Skin of body (tissue), 2 donors: ENCODE measurements around the gene PAX2. TPM values are rescaled to one million over a fixed set of nuclear protein-coding genes. Genes with fewer than 3 reads are reported as not detected.

ENCODE experiments used
- DNase-seq: peaks from one replicate; lab custom pipeline; 2025; lab: John Stamatoyannopoulos, UW
- total RNA-seq: library from RNA; depleted of rRNA; stranded (reverse); fragments of >200 nt; gene quantifications from one replicate; pipeline ENCODE4 v1.2.3, GENCODE V29; 2014

The PAX2 gene
- total RNA-seq, 1 donor from 2014 or later: not detected

DNA sequence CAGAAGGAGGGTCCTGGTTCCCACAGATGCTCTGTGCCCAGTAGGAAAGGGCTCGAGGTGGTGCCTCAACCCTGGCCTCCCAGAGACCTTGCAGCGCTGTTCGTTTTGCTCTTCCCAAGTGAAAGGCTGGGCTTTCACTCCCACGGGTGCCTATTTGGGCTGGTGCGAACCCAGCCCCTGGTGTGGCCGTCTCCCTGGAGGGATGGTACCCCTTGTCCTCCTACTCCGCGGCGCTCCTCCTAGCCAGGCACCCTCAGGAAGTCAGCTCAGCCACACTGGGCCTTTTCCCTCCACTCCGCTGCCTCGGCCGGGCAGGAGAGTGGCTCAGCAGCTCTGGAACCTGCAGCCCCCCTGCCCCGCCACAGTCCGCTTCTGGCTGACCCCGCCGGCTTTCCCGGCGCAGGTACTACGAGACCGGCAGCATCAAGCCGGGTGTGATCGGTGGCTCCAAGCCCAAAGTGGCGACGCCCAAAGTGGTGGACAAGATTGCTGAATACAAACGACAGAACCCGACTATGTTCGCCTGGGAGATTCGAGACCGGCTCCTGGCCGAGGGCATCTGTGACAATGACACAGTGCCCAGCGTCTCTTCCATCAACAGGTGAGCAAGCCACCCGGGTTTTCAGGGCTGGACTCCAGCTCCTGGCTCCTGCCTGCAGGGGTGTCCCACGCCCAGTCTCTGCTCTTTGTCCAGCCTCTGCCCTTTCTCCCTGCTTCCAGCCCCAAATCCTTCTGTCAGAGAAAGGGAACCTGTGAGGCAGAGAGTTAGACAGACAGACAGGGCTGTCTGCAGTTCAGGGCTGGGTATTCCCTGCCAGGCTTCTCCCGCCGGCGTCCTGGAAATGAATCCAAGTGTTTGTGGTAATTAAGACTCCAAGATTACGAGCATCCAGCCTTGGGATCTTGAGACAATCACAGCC is 5.2 kb downstream of the PAX2 start:
- DNase-seq: no peak

DNA sequence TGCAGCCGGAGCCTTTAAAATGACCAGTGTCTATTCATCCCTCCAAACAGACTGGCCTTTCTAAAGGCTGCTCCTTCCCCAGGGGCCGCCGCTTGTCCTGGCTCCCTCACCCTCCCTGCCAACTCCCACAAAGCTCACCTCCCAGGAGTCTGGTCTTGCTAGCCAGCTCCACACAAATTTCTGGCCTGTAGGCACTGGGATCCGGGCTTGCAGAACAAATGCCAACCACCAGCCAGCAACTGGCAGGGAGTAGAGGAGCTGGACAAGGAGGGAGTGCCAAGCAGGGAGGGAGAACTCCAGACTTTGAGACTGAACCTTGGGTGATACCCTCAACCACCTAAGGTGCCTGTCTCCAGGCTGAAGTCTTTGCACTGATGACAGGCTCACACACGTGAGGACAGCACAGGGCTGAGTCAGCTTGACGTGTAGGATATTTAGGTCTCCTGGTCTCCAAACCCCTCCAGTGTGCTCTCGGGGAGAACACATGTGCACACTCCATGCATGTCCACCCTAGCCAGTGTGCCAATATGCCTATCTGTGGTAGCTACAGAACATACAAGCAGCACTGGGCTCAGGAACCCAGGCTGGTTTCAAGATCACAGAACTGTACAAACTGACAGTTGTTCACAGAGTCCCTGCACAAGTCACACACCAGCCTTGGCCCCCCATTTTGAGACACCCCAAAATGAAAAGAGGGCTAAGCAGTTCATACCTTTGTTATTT is 6.0 kb downstream of the PAX2 start:
- DNase-seq: no peak

DNA sequence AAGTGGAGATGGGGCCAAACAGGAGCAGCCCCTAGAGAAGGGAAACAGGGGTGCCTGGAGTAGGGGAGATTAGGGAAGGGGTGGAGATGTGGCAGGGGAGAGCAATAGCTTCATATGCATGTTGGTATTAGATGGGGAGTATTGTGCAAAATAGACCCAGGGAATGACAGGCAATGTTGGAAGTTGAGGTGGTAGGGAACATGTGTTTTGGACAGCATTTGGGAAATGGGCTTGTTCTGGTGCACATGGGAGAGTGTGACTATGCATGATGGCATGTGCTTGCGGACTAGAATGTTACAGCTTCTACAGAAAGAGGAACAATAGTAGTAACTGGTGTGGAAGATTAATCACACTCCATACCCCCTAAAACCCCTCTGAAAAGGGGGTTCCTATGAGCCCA is 10.4 kb downstream of the PAX2 start:
- DNase-seq: no peak

DNA sequence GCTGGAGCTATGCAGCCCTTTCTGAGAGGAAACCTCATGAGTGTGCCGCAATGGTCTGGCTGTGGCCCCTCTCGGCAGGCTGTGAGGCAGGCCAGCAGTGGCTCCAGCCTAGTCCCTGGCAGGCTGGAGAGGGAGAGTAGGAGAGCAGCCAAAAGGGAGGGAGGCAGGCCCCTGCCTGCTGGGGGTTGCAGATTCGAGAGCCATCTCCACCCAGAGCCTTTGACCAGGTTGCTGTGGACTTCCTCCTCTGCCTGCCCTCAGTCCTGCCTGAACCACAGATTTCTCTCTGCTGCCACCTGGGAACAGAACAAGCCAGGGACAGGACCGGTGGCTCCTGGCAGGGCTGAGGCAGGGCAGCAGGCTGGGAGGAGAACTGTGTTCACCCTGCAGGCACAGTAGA is 13.9 kb downstream of the PAX2 start:
- DNase-seq: no peak

- DNase-seq: no peak
Measured at GRCh38 chr10:100760726-100761125, 15.3 kb downstream of the PAX2 start.

GRCh38 chr10:100761191-100761590 is 15.8 kb downstream of the PAX2 start:
- no peak for DNase-seq

- DNase-seq: no peak
Measured at GRCh38 chr10:100763043-100763747, 17.8 kb downstream of the PAX2 start.

- DNase-seq: no peak
Measured at GRCh38 chr10:100766693-100767421, 21.5 kb downstream of the PAX2 start.

- no peak for DNase-seq
Measured at GRCh38 chr10:100767422-100767775, 22.0 kb downstream of the PAX2 start.

GRCh38 chr10:100769481-100769880 is 24.1 kb downstream of the PAX2 start:
- no peak for DNase-seq

- no peak for DNase-seq
Measured at GRCh38 chr10:100773646-100774045, 28.3 kb downstream of the PAX2 start.

DNA sequence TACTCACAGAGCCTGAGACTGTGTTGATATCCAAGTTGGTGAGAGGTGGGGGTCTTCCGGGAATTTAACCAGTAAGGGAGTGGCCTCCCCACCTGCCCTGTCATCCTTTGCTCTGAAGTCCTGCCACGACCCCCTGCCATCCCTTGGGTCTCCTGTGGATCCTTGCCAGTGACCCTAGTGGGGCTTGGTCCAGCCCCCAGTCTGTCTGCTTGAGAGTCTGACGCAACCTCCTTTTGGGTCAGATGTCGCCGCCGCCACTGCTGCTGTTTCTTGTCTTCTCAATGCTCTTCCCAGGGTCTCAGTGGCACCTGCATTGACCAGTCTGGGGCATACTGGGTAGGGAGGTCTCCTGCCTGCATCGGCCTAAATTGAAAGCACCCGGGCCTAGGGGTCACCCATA is 28.8 kb downstream of the PAX2 start:
- DNase-seq: no peak

GRCh38 chr10:100774876-100775275 is 29.5 kb downstream of the PAX2 start:
- DNase-seq: no peak

- DNase-seq: no peak
Measured at GRCh38 chr10:100775386-100775785, 30.0 kb downstream of the PAX2 start.

DNA sequence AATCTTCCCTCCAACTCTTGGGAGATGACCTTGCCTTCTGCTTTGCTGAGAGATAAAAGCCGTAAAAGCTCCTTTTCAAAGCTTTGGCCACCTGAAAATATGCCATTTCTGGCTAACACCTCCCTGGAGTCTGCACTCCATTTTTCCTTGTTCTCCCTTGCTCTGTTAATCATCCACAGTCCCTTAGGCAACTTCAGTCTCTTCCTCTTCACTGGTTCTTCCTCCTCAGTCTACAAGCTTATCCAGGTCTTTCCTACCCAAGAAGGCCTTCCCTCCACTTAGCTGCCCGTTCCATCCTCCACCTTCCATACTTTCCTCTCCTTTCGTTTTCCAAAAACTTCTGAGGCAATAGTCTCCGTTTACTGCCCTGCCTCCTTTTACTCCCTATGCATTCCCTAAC is 30.5 kb downstream of the PAX2 start:
- DNase-seq: no peak

- DNase-seq: no peak
Measured at GRCh38 chr10:100776671-100777070, 31.3 kb downstream of the PAX2 start.

GRCh38 chr10:100779329-100779728 is 33.9 kb downstream of the PAX2 start:
- no peak for DNase-seq

DNA sequence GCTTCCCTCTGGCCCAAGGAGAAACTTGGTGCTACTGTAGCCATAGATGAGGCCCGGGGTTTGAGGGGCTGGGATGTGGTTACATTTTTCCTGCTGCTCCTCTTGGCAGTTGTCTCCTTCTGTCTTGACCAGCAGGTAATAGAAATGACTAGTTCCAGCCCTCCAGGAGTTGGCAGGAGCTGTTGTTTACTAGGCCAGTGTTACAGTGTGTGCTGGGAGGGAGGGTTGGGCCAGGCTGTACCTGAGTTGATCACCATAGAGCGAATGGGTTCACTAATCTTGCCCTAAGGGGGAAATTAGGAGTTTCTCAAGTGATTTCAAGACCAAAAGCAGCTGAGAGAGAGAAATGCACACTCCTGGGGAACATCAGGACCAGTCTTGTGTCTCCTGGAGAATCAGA is 34.9 kb downstream of the PAX2 start:
- no peak for DNase-seq

- no peak for DNase-seq
Measured at GRCh38 chr10:100781145-100781665, 35.8 kb downstream of the PAX2 start.

DNA sequence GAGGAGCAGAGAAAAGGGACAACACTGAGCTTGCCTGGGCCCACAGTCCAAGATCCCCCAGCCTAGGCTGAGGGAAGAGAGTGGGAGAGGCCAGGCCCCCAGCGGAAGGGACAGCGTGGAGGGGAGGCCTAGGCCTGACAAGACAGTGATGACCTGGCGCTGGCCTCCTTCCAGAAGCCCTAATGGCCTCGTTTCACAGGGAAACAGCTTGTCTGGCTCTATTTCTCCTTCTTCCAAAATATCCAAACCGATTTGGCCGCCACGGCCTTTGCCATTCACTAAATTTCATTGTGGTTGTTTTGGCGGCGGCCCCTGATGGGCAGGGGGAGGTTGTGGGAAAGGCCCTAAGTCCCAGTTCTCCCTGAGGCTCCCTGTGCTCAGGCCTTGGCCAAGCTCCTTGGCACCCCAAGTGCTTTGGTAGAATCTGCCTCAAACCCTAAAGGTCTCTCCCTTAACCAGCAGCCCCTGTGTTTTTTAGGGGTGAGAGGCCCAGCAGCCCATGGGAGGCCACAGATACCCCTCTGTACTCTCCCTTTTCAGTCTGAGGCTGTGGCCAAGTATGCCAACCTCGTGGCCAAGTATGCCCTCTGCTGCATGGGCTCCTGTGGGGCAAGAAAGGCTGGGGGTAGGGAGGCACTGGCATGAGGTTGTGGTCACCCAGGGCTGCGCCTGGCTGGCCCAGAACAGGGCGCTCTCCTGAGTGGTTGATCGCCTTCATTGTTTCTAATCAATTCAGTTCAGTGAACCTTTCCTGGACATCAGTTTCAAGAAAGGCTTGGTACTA is 37.3 kb downstream of the PAX2 start:
- no peak for DNase-seq
